IgD-negative memory B cell (primary cell): ENCODE data around the gene COMMD10. TPM values are rescaled to one million over a fixed set of nuclear protein-coding genes. Genes with fewer than 3 reads are reported as not detected.

Experiments
- H3K27ac Mint-ChIP-seq, 3 donors: one replicate each; pipeline ENCODE4 v1.8.0; 2020 to 2022; ENCODE audit warnings: mild to moderate bottlenecking in 3 of 3, mixed read lengths in 3 of 3, moderate library complexity in 1 of 3
- H3K27me3 Mint-ChIP-seq: one replicate; pipeline ENCODE4 v1.8.0; 2021; ENCODE audit warnings: mixed read lengths
- H3K36me3 Mint-ChIP-seq: one replicate; pipeline ENCODE4 v1.8.0; 2020; ENCODE audit warnings: mild to moderate bottlenecking, mixed read lengths
- H3K4me1 Mint-ChIP-seq, 3 donors: one replicate each; pipeline ENCODE4 v1.8.0; 2020 to 2022; ENCODE audit warnings: mixed read lengths in 3 of 3, mild to moderate bottlenecking in 1 of 3
- H3K4me3 Mint-ChIP-seq, 4 donors: one replicate each; pipeline ENCODE4 v1.8.0; 2020 to 2022; ENCODE audit warnings: mild to moderate bottlenecking in 4 of 4, mixed read lengths in 4 of 4, moderate library complexity in 3 of 4
- H3K9me3 Mint-ChIP-seq, 3 donors: one replicate each; pipeline ENCODE4 v1.8.0; 2020 to 2021; ENCODE audit warnings: mixed read lengths in 3 of 3, mild to moderate bottlenecking in 1 of 3
- polyA plus RNA-seq: library from polyadenylated mRNA; unstranded; fragments of 300-500 nt; fragmentation: Illumina TruSeq; gene quantifications from one replicate; pipeline ENCODE4 v1.2.3, GENCODE V29; 2021

The COMMD10 gene
- polyA plus RNA-seq, 1 donor from 2014 or later: 39.4 TPM

DNA sequence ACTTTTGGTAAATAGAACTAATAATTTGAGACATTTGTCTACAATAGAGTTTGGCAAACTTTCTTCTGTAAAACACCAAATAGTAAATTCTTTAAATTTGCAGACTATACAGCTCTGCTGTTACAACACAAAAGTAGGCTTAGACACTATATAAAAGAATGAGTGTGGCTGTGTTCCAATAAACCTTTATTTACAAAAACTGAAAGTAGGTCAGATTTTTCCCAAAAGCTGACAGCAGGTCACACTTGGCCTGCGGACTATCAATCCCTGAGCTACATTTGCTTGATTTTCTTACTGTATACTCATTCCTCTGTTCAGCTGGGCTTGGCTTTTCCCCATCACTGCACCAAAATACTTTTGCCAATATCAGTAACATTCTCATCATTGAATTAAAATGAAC, 189.4 kb downstream of the COMMD10 start:
- H3K27ac Mint-ChIP-seq: no peak overlapping the region
- no peaks in the 10 kb centered on the region for H3K27me3 Mint-ChIP-seq
- H3K4me3 Mint-ChIP-seq: no peak overlapping the region
- peaks cover 17% of the 10 kb centered on the region for H3K36me3 Mint-ChIP-seq
- H3K9me3 Mint-ChIP-seq: peaks cover 8 to 34% (median 12%) of the 10 kb centered on the region in 3 donors
- H3K4me1 Mint-ChIP-seq: peaks cover 0 to 4% (median 3%) of the 10 kb centered on the region in 3 donors

DNA sequence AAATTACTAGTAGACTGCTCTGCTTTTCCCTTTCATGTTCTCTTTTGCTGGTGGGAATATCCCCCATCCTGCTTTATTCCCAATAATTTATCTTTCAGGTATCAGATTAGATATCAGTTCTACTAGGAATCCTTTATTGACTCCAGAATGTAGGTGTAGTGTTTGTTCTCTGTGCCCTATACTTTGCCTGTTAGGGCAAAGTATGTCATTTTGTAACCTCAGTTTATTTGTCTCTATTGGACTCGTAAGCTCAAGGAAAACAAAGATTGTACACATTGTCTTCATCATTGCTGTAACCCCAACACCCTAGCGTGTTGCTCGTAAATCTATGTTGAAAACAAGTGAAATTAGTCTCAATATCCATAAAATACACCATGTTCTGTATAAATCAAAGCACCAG, 190.5 kb downstream of the COMMD10 start:
- Mint-ChIP-seq H3K4me3 (no peak overlapping the region), H3K36me3 (peaks cover 20% of the 10 kb centered on the region), H3K27ac (no peak overlapping the region), H3K27me3 (no peaks in the 10 kb centered on the region), H3K4me1 (peaks cover 2 to 4% (median 3%) of the 10 kb centered on the region in 3 donors), H3K9me3 (peaks cover 10 to 31% (median 10%) of the 10 kb centered on the region in 3 donors)

DNA sequence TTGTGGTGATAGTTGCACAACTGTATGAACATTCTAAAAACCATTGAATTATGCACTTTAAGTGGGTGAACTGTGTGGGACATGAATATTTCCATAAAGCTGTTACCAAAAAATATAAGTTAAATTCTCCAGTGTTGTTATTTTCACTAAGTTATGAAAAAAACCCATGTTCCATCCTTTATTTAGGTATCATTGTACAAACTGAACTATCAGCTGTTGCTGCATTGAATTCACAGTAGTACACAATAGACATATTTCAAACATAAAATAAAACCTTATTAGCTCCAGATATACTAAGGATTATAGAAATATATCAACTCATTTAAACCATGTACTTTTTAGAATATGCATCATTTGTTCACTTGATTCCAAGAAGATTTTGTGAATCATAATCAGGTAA, 192.1 kb downstream of the COMMD10 start:
- Mint-ChIP-seq H3K4me3 (no peak overlapping the region), H3K27ac (no peak overlapping the region), H3K36me3 (peaks cover 19% of the 10 kb centered on the region), H3K4me1 (peaks cover 3 to 5% (median 4%) of the 10 kb centered on the region in 3 donors), H3K27me3 (no peaks in the 10 kb centered on the region), H3K9me3 (peaks cover 10 to 31% (median 10%) of the 10 kb centered on the region in 3 donors)

DNA sequence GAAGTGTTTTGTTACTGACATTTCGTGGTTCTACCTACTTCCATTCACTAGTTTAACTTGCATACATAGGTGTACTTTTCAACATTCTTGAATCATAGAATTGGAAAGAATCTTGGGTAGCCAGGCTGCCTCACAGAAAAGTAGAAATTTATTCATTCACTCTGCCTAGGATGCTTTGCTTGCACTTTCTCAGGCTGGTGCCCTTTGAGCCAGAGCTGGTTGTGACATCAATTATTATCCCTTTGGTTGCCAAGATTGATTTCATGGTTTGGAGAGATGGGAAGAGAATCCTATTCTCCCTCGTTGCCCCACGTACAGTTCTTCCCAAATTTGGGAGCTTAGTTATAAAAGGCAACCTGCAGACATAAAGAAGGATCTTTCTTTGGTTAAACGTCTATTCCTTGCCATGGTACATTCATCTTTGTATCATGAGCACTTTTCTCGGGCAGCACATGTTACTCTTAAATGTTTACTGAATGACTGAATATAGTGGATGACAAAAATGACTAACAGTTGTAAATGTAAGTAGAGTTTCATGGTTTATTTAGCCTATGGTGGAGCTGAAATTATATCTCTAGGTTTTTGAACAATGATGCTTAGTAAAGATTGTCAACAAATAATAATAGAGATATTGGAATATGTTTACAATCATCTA, 195.5 kb downstream of the COMMD10 start:
- no peaks in the 10 kb centered on the region for H3K27me3 Mint-ChIP-seq
- H3K4me3 Mint-ChIP-seq: no peak overlapping the region
- peaks cover 11% of the 10 kb centered on the region for H3K36me3 Mint-ChIP-seq
- H3K9me3 Mint-ChIP-seq: peaks cover under 1 to 19% (median 5%) of the 10 kb centered on the region in 3 donors
- peaks cover 0 to 5% (median 4%) of the 10 kb centered on the region in 3 donors for H3K4me1 Mint-ChIP-seq
- no peak overlapping the region for H3K27ac Mint-ChIP-seq

DNA sequence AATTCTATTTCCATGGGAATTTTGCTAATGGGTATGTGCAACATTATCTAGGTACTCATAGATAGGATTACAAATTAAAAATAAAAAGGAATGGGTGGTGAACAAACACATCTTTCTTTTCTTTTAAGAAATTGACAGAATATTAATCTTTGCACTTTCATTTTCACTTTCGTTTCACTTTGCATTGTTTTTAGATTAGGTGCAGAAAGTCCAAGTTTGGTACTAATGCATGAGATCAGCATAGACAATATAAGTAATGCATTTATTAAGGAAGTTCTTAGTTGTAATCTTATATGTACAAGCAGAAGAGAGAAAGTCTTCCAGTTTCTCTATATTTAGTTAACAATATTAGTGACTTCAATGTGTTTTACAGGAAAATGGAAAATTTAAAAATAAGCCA, 196.5 kb downstream of the COMMD10 start:
- no peak overlapping the region for H3K4me3 Mint-ChIP-seq
- no peaks in the 10 kb centered on the region for H3K27me3 Mint-ChIP-seq
- no peak overlapping the region for H3K27ac Mint-ChIP-seq
- peaks cover 0 to 5% (median 4%) of the 10 kb centered on the region in 3 donors for H3K4me1 Mint-ChIP-seq
- H3K9me3 Mint-ChIP-seq: peaks cover 0 to 15% (median 4%) of the 10 kb centered on the region in 3 donors
- peaks cover 15% of the 10 kb centered on the region for H3K36me3 Mint-ChIP-seq

DNA sequence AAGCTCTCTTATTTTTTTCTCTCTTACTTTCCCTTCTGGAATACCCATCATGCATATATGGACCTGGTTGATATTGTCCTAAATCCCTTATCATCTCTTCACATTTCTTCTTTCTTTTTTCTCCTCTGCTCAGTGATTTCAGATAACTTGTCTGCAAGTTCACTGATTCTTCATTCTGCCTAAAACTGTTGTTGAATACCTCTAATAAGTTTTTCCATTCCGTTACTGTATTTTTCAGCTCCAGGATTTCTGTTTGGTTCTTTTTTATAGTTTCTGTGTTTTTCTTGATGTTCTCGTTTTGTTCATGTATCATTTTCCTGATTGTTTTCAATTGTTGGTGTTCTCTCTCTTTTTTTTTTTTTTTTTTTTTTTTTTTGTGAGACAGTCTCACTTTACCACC, 203.7 kb downstream of the COMMD10 start:
- H3K4me1 Mint-ChIP-seq: no peaks in the 10 kb centered on the region
- H3K36me3 Mint-ChIP-seq: peaks cover 31% of the 10 kb centered on the region
- peaks cover 8 to 29% (median 13%) of the 10 kb centered on the region in 3 donors for H3K9me3 Mint-ChIP-seq
- H3K27ac Mint-ChIP-seq: peak overlapping the region in 1 of 3 donors; percentile 65
- H3K4me3 Mint-ChIP-seq: peak overlapping the region in 1 of 4 donors; percentile 23
- no peaks in the 10 kb centered on the region for H3K27me3 Mint-ChIP-seq

DNA sequence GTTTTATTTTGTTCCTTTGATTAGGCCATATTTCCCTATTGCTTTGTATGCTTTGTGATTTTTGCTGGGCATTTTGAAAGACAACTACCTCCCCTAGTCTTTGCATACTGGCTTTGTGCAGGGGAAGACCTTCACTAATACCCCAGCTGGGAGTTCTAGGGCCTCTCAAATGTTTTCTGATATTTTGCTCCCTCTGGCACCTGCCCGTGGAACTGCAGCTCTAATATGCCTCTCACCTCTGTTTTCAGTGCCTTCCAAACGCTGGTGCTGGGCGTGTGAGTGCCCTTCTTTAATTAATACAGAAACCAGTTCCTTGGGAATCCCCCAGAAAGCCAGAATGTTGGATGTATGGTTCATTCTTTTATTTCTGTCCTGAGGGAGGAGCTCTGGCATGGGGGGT, 204.5 kb downstream of the COMMD10 start:
- Mint-ChIP-seq H3K27ac (no peak overlapping the region), H3K27me3 (no peaks in the 10 kb centered on the region), H3K36me3 (peaks cover 34% of the 10 kb centered on the region), H3K9me3 (peaks cover 8 to 29% (median 13%) of the 10 kb centered on the region in 3 donors), H3K4me1 (no peaks in the 10 kb centered on the region), H3K4me3 (no peak overlapping the region)

DNA sequence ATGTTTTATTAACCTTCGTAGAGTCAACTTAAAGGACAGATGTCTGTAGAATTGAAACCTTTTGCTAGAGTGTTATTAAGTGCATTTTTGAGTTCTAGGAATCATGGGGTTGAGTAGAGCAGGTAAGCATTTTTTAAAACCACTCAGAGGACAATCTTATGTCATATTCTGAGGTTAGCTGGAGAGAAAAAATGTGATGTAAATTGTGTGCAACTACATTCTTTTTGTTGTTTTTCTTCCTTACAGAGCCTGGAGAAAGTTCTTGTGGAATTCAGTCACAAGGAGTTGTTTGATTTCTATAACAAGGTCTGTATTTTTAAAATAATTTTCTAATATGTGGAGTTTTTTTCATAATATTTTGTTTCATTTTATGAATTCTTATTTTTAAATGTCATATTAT, 206.4 kb downstream of the COMMD10 start:
- peaks cover 38% of the 10 kb centered on the region for H3K36me3 Mint-ChIP-seq

DNA sequence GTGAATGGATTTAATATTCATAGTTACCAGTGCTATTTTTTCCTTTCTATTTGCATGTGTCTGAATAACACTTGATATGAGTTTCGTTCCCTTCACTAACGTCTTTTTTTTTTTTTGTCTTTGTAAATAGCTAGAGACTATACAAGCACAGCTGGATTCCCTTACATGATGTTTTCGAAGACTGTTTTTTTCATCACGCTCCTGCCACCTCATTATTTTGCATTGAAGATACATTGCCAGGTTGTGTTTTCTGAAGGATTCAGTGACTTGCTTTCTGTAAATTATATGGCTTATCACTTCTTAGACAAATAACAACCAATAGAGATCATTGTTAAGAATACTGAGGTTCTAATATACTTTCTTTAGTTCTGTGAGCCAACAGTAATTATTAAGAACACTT, 207.5 kb downstream of the COMMD10 start:
- no peak overlapping the region for H3K4me3 Mint-ChIP-seq
- H3K27ac Mint-ChIP-seq: no peak overlapping the region
- peaks cover 4 to 27% (median 11%) of the 10 kb centered on the region in 3 donors for H3K9me3 Mint-ChIP-seq
- peaks cover 36% of the 10 kb centered on the region for H3K36me3 Mint-ChIP-seq
- no peaks in the 10 kb centered on the region for H3K27me3 Mint-ChIP-seq
- no peaks in the 10 kb centered on the region for H3K4me1 Mint-ChIP-seq

More for the DNA sequence above, 206.4 kb downstream of the COMMD10 start:
- Mint-ChIP-seq H3K4me3 (no peak overlapping the region), H3K27me3 (no peaks in the 10 kb centered on the region), H3K27ac (no peak overlapping the region), H3K4me1 (no peaks in the 10 kb centered on the region), H3K9me3 (peaks cover 6 to 29% (median 13%) of the 10 kb centered on the region in 3 donors)

DNA sequence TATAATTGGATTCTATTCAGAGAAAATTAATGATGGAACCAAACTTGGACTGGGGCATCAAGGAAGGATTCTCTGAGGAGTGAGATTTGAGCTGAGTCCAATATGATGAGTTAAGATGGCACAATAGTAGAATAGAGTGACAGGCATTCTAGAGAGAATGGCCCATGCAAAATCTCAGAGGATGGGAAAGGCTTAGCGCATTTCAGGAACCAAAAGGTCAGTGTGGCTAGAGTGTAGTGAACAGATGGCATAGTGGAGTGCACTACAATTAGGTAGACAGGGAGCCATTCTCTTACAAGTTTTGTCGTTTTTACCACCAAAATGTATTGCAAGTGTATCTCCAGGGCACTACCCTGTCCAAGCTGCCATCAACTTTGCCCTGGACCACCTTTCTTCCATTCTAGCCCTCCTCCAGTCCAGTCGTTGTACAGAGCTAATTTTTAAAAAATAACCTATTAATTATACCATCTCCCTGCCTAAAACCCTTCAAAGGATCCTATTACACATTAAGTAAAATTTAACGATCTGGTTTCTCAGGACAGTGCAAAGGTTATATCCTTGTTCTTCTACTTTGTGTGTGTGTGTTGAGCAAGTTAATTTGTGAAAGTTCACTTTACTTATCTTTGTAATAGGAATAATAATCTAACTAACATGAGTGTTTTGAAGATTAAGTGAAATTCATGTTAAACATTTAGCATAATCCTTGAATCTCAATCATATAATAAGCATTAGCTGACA, 211.7 kb downstream of the COMMD10 start:
- peaks cover 40% of the 10 kb centered on the region for H3K36me3 Mint-ChIP-seq
- H3K27ac Mint-ChIP-seq: no peak overlapping the region
- peaks cover 0 to 22% (median 2%) of the 10 kb centered on the region in 3 donors for H3K9me3 Mint-ChIP-seq
- H3K27me3 Mint-ChIP-seq: no peaks in the 10 kb centered on the region
- H3K4me3 Mint-ChIP-seq: no peak overlapping the region
- no peaks in the 10 kb centered on the region for H3K4me1 Mint-ChIP-seq

DNA sequence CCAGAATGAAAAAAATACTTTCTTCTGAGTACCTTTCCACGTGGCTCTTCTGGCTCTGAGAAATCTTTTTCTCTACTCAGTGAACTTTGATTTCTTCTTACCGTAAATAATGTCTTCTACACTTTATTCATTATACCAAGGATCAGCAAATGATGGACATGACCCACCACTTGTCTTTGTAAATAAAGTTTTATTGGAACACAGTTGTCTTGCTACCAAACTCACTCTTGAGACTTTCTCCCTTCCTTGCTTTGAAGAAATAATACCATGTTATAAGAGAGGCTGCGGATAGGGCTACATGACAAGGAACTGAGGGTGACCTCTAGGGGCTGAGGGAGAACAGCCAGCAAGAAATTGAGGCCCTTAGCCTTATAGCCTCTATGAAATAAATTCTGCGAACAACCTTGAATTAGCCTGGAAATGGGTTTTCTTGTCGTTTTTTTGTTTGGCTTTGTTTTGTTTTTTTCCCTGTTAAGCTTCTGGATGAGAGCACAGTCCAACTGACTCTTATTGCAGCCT, 212.5 kb downstream of the COMMD10 start:
- no peak overlapping the region for H3K27ac Mint-ChIP-seq
- H3K4me1 Mint-ChIP-seq: no peaks in the 10 kb centered on the region
- no peak overlapping the region for H3K4me3 Mint-ChIP-seq
- H3K36me3 Mint-ChIP-seq: peaks cover 40% of the 10 kb centered on the region
- H3K9me3 Mint-ChIP-seq: peaks cover 2 to 20% (median 3%) of the 10 kb centered on the region in 3 donors
- no peaks in the 10 kb centered on the region for H3K27me3 Mint-ChIP-seq

DNA sequence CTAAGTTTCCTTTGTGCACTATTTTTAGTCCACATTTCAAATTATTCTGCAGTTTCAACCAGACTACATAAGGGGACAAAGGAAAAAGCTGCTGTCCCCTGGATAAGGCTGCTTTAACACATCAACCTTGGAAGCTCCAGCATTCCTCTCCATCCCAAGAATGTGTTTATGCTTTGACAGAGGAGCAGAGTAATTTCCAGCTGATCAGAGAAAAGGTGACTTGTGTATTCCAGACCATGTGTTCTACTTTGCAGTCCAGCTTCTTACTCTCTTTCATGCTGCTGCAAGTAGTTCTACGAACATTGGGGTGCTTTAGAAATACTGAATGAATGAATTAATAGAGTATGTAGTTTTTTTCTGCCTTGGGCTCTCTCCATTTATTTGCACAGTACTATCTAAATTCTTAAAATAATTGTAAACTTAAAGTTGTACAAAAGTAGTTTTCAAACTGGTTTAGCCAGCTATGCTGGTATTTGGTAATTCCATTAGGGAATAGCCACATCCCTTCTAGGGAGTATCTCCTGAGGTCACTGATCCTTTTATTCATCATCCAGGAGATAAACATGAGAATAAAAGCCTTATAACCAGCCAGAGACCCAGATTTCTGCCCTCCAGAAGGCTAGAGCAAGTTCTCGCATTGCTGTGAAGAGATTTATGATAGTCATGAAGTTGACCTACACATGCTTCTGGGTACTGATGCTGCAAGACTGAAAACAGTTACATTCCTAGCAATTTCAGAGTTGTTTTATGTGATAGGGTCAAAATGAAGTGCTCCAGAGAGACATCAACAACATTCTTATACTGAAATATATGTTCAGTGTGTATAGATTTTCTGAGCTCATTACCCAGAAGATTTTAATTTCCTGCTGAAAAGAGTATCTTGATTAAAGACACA, 215.2 kb downstream of the COMMD10 start:
- H3K36me3 Mint-ChIP-seq: peaks cover 52% of the 10 kb centered on the region
- no peaks in the 10 kb centered on the region for H3K27me3 Mint-ChIP-seq
- peaks cover 2 to 28% (median 6%) of the 10 kb centered on the region in 3 donors for H3K9me3 Mint-ChIP-seq

DNA sequence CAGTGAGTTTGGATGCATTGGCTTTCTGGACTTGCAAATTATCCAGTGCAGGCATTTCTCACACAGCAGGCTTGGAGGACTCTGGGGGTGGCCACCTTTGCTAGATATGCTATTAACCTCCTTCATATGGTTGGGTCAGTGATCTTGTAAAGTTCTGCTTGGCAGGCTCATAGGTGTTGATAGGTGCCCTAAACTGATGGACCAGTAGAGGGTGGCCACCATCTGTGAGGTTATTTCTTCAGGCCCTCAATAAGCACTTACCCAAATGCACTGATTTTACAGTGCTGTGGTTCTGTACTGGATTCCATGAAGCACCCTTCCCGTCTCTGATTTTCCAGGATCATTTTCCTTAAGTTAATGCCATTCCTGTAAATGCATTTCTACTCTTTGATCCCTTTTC, 216.3 kb downstream of the COMMD10 start:
- Mint-ChIP-seq H3K36me3 (peaks cover 56% of the 10 kb centered on the region), H3K27me3 (no peaks in the 10 kb centered on the region)

More for the DNA sequence above, 215.2 kb downstream of the COMMD10 start:
- Mint-ChIP-seq H3K4me1 (peaks cover 0 to 1% (median 0%) of the 10 kb centered on the region in 3 donors), H3K4me3 (no peak overlapping the region), H3K27ac (no peak overlapping the region)

DNA sequence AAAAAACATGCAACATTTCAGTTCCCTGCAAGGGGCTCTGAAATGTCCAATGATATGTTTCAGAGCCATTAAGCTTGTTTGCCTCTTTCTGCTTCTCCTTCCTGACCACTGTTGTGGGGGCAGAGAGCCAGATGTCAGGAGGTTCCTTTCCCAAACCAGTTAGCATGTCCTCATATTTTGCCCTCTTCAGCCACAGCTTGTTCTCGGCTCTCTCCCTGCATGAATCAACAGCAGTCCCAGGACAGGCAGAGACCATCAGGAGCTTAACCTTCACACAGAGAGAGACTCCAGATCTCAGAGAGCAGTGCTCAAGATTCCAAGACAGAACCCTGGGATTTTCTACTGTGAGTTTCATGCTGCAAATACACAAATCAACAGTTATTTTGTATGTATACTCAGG, 218.5 kb downstream of the COMMD10 start:
- H3K4me1 Mint-ChIP-seq: peaks cover 0 to 4% (median 0%) of the 10 kb centered on the region in 3 donors
- H3K27ac Mint-ChIP-seq: peak overlapping the region in 1 of 3 donors; percentile 73
- peaks cover 59% of the 10 kb centered on the region for H3K36me3 Mint-ChIP-seq
- H3K4me3 Mint-ChIP-seq: no peak overlapping the region
- H3K9me3 Mint-ChIP-seq: peaks cover 12 to 34% (median 13%) of the 10 kb centered on the region in 3 donors
- no peaks in the 10 kb centered on the region for H3K27me3 Mint-ChIP-seq

More for the DNA sequence above, 216.3 kb downstream of the COMMD10 start:
- H3K4me1 Mint-ChIP-seq: peaks cover 0 to 3% (median 0%) of the 10 kb centered on the region in 3 donors
- no peak overlapping the region for H3K4me3 Mint-ChIP-seq
- peaks cover 2 to 30% (median 8%) of the 10 kb centered on the region in 3 donors for H3K9me3 Mint-ChIP-seq
- no peak overlapping the region for H3K27ac Mint-ChIP-seq
